ENCODE measurements around the gene INPP5E. TPM values are rescaled to one million over a fixed set of nuclear protein-coding genes. Genes with fewer than 3 reads are reported as not detected.

INPP5E gene
- total RNA-seq, 1 donor from 2014 or later = 23.3 TPM

DNA sequence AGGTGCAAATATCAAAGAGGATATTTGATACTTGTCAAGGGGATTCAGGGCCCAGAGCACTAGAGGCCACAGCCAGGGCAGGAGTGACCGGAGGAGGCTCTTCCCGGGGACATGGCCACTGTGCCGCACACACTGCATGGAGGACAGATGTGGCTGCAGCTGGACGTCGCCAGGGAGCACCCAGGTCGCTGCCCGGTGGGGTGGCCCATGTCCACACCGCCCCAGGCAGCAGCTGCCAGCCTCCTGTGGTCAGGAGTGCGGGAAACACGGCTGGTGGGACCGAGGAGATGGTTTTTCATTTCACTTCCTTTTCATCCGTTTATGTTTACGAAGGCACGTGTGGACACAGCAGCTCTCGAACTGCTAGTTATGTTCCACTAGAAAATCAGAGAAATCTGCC is 28.1 kb upstream of the INPP5E start:
- Mint-ChIP-seq H3K4me1 (no peaks in the 10 kb centered on the region), H3K9me3 (no peaks in the 10 kb centered on the region), H3K27me3 (ENCODE audit: low read depth) (no peaks in the 10 kb centered on the region), H3K27ac (no peak overlapping the region), H3K36me3 (peaks cover 25% of the 10 kb centered on the region), H3K4me3 (no peak overlapping the region)
- no peak for DNase-seq (ENCODE audit: low spot score in 2 of 2, unreplicated experiment in 2 of 2)
- TF ChIP-seq, protein P1, sequence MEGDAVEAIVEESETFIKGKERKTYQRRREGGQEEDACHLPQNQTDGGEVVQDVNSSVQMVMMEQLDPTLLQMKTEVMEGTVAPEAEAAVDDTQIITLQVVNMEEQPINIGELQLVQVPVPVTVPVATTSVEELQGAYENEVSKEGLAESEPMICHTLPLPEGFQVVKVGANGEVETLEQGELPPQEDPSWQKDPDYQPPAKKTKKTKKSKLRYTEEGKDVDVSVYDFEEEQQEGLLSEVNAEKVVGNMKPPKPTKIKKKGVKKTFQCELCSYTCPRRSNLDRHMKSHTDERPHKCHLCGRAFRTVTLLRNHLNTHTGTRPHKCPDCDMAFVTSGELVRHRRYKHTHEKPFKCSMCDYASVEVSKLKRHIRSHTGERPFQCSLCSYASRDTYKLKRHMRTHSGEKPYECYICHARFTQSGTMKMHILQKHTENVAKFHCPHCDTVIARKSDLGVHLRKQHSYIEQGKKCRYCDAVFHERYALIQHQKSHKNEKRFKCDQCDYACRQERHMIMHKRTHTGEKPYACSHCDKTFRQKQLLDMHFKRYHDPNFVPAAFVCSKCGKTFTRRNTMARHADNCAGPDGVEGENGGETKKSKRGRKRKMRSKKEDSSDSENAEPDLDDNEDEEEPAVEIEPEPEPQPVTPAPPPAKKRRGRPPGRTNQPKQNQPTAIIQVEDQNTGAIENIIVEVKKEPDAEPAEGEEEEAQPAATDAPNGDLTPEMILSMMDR (IDR thresholded peaks at IDR 0.05; ENCODE audit: unreplicated experiment) = no peak

DNA sequence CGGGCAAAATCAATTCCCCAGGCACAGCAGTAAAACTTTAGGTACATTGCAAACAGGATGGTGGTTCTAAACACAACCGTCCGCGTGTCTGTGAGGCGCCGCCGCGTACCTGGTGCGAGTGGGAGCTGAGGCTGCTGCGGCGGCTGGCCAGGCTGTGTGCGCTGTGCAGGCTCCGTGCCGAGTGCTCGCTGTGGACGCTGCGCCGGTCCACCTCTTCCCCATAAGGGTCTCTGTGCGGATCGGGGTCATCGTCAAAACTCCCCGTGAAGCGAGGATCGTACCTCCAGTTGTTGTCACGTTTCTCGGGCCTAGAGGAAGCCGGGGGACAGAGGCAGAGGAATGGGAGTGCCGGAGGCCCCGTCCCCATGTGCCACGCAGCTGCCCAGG is 26.5 kb upstream of the INPP5E start:
- Mint-ChIP-seq H3K9me3 (no peaks in the 10 kb centered on the region), H3K36me3 (peaks cover 32% of the 10 kb centered on the region), H3K27ac (no peak overlapping the region), H3K27me3 (ENCODE audit: low read depth) (no peaks in the 10 kb centered on the region), H3K4me1 (no peaks in the 10 kb centered on the region), H3K4me3 (no peak overlapping the region)
- DNase-seq (ENCODE audit: low spot score in 2 of 2, unreplicated experiment in 2 of 2) = no peak
- TF ChIP-seq, protein P1 (IDR thresholded peaks at IDR 0.05; ENCODE audit: unreplicated experiment) = no peak

DNA sequence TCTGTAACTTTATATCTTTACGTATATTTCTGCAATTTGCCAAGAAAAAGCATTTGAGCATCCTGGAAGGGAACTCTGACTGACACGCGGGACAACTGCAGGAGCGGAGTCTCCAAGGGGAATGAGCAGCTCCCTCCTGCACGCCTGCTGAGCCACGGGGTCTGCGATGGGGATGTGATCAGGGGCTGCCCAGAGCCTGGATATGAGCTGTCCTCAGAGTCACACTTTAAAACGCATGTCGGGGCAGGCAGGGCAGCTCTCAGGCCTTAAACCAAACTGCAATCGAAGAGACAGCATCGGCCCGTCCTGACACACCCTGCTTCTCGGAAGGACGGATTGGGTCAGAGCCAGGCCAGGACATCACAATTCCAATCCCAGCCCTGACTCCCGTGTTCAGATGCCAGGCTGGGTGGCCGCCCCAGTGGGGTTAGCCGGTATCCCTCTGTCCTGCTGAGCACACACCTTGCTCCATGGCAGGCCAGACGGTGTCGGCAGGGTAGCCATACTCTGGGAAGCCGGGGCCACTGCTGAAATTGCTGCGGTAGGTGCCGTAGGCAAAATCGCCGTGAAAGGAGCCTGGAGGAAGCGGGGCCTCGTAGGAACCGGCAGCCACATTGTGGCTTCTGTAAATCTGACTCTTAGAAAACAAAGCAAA is 26.0 kb upstream of the INPP5E start:
- no peak for DNase-seq (ENCODE audit: low spot score in 2 of 2, unreplicated experiment in 2 of 2)
- no peak overlapping the region for H3K27ac Mint-ChIP-seq
- no peak overlapping the region for H3K4me3 Mint-ChIP-seq
- TF ChIP-seq, protein P1 (IDR thresholded peaks at IDR 0.05; ENCODE audit: unreplicated experiment) = no peak
- peaks cover 36% of the 10 kb centered on the region for H3K36me3 Mint-ChIP-seq
- no peaks in the 10 kb centered on the region for H3K9me3 Mint-ChIP-seq
- no peaks in the 10 kb centered on the region for H3K4me1 Mint-ChIP-seq
- H3K27me3 Mint-ChIP-seq (ENCODE audit: low read depth) = no peaks in the 10 kb centered on the region

DNA sequence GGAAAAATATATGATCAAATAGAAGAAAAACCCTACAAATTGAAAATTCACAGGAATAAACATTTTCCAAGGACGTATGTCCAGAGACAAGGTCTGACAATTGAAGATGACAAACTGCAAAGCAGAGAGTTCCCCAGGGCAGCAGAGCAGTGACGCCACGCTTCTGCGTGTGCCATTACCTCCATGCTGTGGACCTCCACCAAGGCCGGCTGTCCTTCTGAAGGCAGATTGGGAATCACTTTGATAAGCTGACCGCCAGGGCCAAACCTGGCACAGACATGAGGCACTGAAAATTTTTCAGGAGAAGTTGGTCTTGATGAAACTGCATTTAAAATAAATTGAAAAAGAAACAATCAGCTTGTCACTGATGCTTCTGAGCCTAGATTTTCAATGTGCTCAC is 24.6 kb upstream of the INPP5E start:
- H3K4me3 Mint-ChIP-seq = no peak overlapping the region
- no peak for DNase-seq (ENCODE audit: low spot score in 2 of 2, unreplicated experiment in 2 of 2)
- H3K27me3 Mint-ChIP-seq (ENCODE audit: low read depth) = no peaks in the 10 kb centered on the region
- H3K4me1 Mint-ChIP-seq = no peaks in the 10 kb centered on the region
- no peak overlapping the region for H3K27ac Mint-ChIP-seq
- no peaks in the 10 kb centered on the region for H3K9me3 Mint-ChIP-seq
- H3K36me3 Mint-ChIP-seq = peaks cover 42% of the 10 kb centered on the region
- TF ChIP-seq, protein P1 (IDR thresholded peaks at IDR 0.05; ENCODE audit: unreplicated experiment) = no peak

DNA sequence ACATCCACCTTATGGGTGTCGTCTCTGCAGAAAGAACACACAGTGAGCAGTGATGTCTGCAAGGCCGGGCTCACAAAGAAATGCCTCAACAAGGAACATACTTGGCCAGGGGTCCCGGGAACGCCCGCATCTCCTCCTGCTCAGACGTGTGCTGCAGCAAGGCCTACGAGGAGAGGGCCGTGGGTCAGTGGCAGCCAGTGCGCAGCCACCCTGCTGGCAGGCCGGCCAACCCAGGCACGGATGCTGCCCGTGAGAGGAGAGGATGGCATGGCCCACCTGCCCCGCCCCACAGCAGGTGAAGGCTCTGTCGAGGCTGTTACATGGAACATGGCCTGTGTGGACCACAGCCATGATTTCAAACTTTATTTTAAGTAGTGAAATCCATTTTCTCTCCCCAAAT is 23.9 kb upstream of the INPP5E start:
- Mint-ChIP-seq H3K27ac (no peak overlapping the region), H3K4me3 (no peak overlapping the region), H3K9me3 (no peaks in the 10 kb centered on the region), H3K4me1 (no peaks in the 10 kb centered on the region), H3K36me3 (peaks cover 48% of the 10 kb centered on the region), H3K27me3 (ENCODE audit: low read depth) (no peaks in the 10 kb centered on the region)
- TF ChIP-seq, protein P1 (IDR thresholded peaks at IDR 0.05; ENCODE audit: unreplicated experiment) = no peak
- DNase-seq (ENCODE audit: low spot score in 2 of 2, unreplicated experiment in 2 of 2) = no peak

DNA sequence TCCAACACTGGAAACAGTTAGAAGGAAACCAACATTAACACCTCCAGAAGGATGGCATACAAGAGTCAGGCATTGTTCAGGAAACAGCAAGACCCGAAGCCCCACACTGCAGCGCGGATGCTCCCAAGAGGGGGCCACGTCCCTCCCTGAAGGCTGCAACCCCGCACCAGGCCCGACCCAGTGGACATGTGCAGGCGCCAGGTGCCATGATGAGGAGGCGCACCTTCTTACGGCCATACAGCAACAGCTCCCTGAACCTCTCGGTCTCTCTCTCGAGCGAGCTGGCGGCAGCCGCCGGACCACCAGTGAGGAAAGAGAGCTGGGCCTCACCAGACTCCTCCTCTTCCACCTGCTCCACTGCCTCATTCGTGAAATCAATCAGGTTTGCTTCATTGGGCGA is 23.0 kb upstream of the INPP5E start:
- TF ChIP-seq, protein P1 (IDR thresholded peaks at IDR 0.05; ENCODE audit: unreplicated experiment) = no peak
- Mint-ChIP-seq H3K4me3 (no peak overlapping the region), H3K36me3 (peaks cover 49% of the 10 kb centered on the region), H3K4me1 (no peaks in the 10 kb centered on the region), H3K9me3 (no peaks in the 10 kb centered on the region), H3K27ac (no peak overlapping the region), H3K27me3 (ENCODE audit: low read depth) (no peaks in the 10 kb centered on the region)
- no peak for DNase-seq (ENCODE audit: low spot score in 2 of 2, unreplicated experiment in 2 of 2)
